ENCODE measurements around the gene LAMC1. TPM values are rescaled to one million over a fixed set of nuclear protein-coding genes. Genes with fewer than 3 reads are reported as not detected.

Gene LAMC1
- total RNA-seq, 2 experiments from 2014 or later: not detected

- no peaks in the 10 kb centered on the region for H3K4me1 Mint-ChIP-seq
- no peak overlapping the region for H3K4me3 Mint-ChIP-seq
- DNase-seq: no peak
- POLR2A ChIA-PET: no interaction called here
- H3K9me3 Mint-ChIP-seq: no peaks in the 10 kb centered on the region
- H3K27me3 Mint-ChIP-seq: peaks cover 44% of the 10 kb centered on the region
- H3K27ac Mint-ChIP-seq: no peak overlapping the region
- H3K36me3 Mint-ChIP-seq (ENCODE audit: low read depth): no peaks in the 10 kb centered on the region
- CTCF ChIA-PET: interaction anchor here (1.0 kb wide), 1 partner anchor 10 kb away, joined by 3 read pairs; no protein-coding TSS in a partner anchor
These were observed 22.9 kb upstream of the LAMC1 start for GRCh38 chr1:183000167-183000962.

- no peak for DNase-seq
- Mint-ChIP-seq H3K4me1 (no peaks in the 10 kb centered on the region), H3K4me3 (no peak overlapping the region), H3K27ac (no peak overlapping the region), H3K27me3 (peaks cover 43% of the 10 kb centered on the region), H3K36me3 (ENCODE audit: low read depth) (no peaks in the 10 kb centered on the region), H3K9me3 (no peaks in the 10 kb centered on the region)
- CTCF ChIA-PET: no interaction called here
- POLR2A ChIA-PET: no interaction called here
These were observed 21.0 kb upstream of the LAMC1 start for GRCh38 chr1:183002267-183002666.

GRCh38 chr1:183002797-183003196 lies 20.4 kb upstream of the LAMC1 start:
- Mint-ChIP-seq H3K4me3 (no peak overlapping the region), H3K9me3 (no peaks in the 10 kb centered on the region), H3K36me3 (ENCODE audit: low read depth) (no peaks in the 10 kb centered on the region), H3K27me3 (peaks cover 44% of the 10 kb centered on the region), H3K27ac (no peak overlapping the region), H3K4me1 (no peaks in the 10 kb centered on the region)
- ChIA-PET POLR2A (no interaction called here), CTCF (no interaction called here)
- no peak for DNase-seq

GRCh38 chr1:183003203-183003602 lies 20.0 kb upstream of the LAMC1 start:
- ChIA-PET CTCF (no interaction called here), POLR2A (no interaction called here)

GRCh38 chr1:183004141-183004540 lies 19.1 kb upstream of the LAMC1 start:
- Mint-ChIP-seq H3K27me3 (peaks cover 39% of the 10 kb centered on the region), H3K9me3 (no peaks in the 10 kb centered on the region), H3K4me1 (no peaks in the 10 kb centered on the region), H3K4me3 (no peak overlapping the region), H3K27ac (no peak overlapping the region), H3K36me3 (ENCODE audit: low read depth) (no peaks in the 10 kb centered on the region)
- no peak for DNase-seq
- POLR2A ChIA-PET: no interaction called here
- CTCF ChIA-PET: no interaction called here

More at GRCh38 chr1:183003203-183003602, 20.0 kb upstream of the LAMC1 start:
- peaks cover 44% of the 10 kb centered on the region for H3K27me3 Mint-ChIP-seq
- H3K4me1 Mint-ChIP-seq: no peaks in the 10 kb centered on the region
- H3K36me3 Mint-ChIP-seq (ENCODE audit: low read depth): no peaks in the 10 kb centered on the region
- no peaks in the 10 kb centered on the region for H3K9me3 Mint-ChIP-seq
- no peak overlapping the region for H3K27ac Mint-ChIP-seq
- H3K4me3 Mint-ChIP-seq: no peak overlapping the region
- no peak for DNase-seq

- peaks cover 9% of the 10 kb centered on the region for H3K9me3 Mint-ChIP-seq
- no peak for DNase-seq
These were observed 11.4 kb upstream of the LAMC1 start for GRCh38 chr1:183011859-183012258.

GRCh38 chr1:183012301-183012994 lies 10.8 kb upstream of the LAMC1 start:
- CTCF ChIA-PET: interaction anchor here (0.6 to 1.1 kb wide), 3 partner anchors 12 to 1616 kb away, joined by 3 to 5 read pairs (median 3); no protein-coding TSS in a partner anchor
- H3K36me3 Mint-ChIP-seq (ENCODE audit: low read depth): no peaks in the 10 kb centered on the region
- H3K9me3 Mint-ChIP-seq: peaks cover 9% of the 10 kb centered on the region
- no peak overlapping the region for H3K27ac Mint-ChIP-seq
- no peak overlapping the region for H3K4me3 Mint-ChIP-seq
- POLR2A ChIA-PET: no interaction called here
- no peak for DNase-seq
- H3K27me3 Mint-ChIP-seq: peaks cover 26% of the 10 kb centered on the region
- H3K4me1 Mint-ChIP-seq: no peaks in the 10 kb centered on the region

More at GRCh38 chr1:183011859-183012258, 11.4 kb upstream of the LAMC1 start:
- Mint-ChIP-seq H3K4me1 (no peaks in the 10 kb centered on the region), H3K4me3 (no peak overlapping the region), H3K36me3 (ENCODE audit: low read depth) (no peaks in the 10 kb centered on the region), H3K27me3 (peaks cover 32% of the 10 kb centered on the region), H3K27ac (no peak overlapping the region)
- POLR2A ChIA-PET: no interaction called here
- CTCF ChIA-PET: interaction anchor here (0.6 to 1.1 kb wide), 2 partner anchors 13 to 972 kb away, joined by 3 to 5 read pairs; no protein-coding TSS in a partner anchor

- Mint-ChIP-seq H3K4me3 (no peak overlapping the region), H3K9me3 (no peaks in the 10 kb centered on the region), H3K36me3 (ENCODE audit: low read depth) (no peaks in the 10 kb centered on the region), H3K27me3 (peaks cover 52% of the 10 kb centered on the region), H3K4me1 (peaks cover 11% of the 10 kb centered on the region), H3K27ac (no peak overlapping the region)
- no peak for DNase-seq
- ChIA-PET POLR2A (no interaction called here), CTCF (no interaction called here)
These were observed 4.0 kb upstream of the LAMC1 start for GRCh38 chr1:183019139-183019740.

- Mint-ChIP-seq H3K4me3 (no peak overlapping the region), H3K4me1 (peaks cover 15% of the 10 kb centered on the region), H3K27ac (no peak overlapping the region), H3K9me3 (no peaks in the 10 kb centered on the region), H3K27me3 (peaks cover 57% of the 10 kb centered on the region), H3K36me3 (ENCODE audit: low read depth) (no peaks in the 10 kb centered on the region)
- ChIA-PET POLR2A (no interaction called here), CTCF (no interaction called here)
- DNase-seq: no peak
These were observed 3.4 kb upstream of the LAMC1 start for GRCh38 chr1:183019860-183020259.

- peaks cover 15% of the 10 kb centered on the region for H3K4me1 Mint-ChIP-seq
- H3K4me3 Mint-ChIP-seq: no peak overlapping the region
- POLR2A ChIA-PET: no interaction called here
- H3K27ac Mint-ChIP-seq: no peak overlapping the region
- no peaks in the 10 kb centered on the region for H3K36me3 Mint-ChIP-seq (ENCODE audit: low read depth)
- DNase-seq: no peak
- H3K9me3 Mint-ChIP-seq: no peaks in the 10 kb centered on the region
- peaks cover 65% of the 10 kb centered on the region for H3K27me3 Mint-ChIP-seq
- CTCF ChIA-PET: no interaction called here
These were observed 1.6 kb upstream of the LAMC1 start for GRCh38 chr1:183021405-183022201.

GRCh38 chr1:183022202-183023145 lies 746 bp upstream of the LAMC1 start:
- H3K9me3 Mint-ChIP-seq: no peaks in the 10 kb centered on the region
- peak; percentile 20 for DNase-seq
- no peak overlapping the region for H3K27ac Mint-ChIP-seq
- ChIA-PET CTCF (no interaction called here), POLR2A (no interaction called here)
- peaks cover 70% of the 10 kb centered on the region for H3K27me3 Mint-ChIP-seq
- peak overlapping the region; percentile 48 for H3K4me3 Mint-ChIP-seq
- peaks cover 15% of the 10 kb centered on the region for H3K4me1 Mint-ChIP-seq
- H3K36me3 Mint-ChIP-seq (ENCODE audit: low read depth): no peaks in the 10 kb centered on the region
